Fibroblast of lung (primary cell): ENCODE measurements around the gene SEMA6A.

Experiments used
- EZH2 ChIP-seq: IDR thresholded peaks from 2 replicates; pipeline ENCODE4 v1.5.1; 2012; ENCODE audit warnings: low read length, control low read depth, mild to moderate bottlenecking; ENCODE audit errors: missing control alignments
- TF ChIP-seq, protein P1 (sequence below), 2 donors: IDR thresholded peaks in 1 of 2; conservative IDR thresholded peaks in 1 of 2; 1 replicate in 1 of 2; 2 replicates in 1 of 2; pipeline ENCODE4 v1.5.1; 2011 to 2012; ENCODE audit warnings: low read length in 2 of 2, control low read depth in 1 of 2, inconsistent platforms in 1 of 2, low read depth in 1 of 2, mild to moderate bottlenecking in 1 of 2

GRCh38 chr5:116409591-116410296, 164.9 kb downstream of the SEMA6A start:
- TF ChIP-seq, protein P1, sequence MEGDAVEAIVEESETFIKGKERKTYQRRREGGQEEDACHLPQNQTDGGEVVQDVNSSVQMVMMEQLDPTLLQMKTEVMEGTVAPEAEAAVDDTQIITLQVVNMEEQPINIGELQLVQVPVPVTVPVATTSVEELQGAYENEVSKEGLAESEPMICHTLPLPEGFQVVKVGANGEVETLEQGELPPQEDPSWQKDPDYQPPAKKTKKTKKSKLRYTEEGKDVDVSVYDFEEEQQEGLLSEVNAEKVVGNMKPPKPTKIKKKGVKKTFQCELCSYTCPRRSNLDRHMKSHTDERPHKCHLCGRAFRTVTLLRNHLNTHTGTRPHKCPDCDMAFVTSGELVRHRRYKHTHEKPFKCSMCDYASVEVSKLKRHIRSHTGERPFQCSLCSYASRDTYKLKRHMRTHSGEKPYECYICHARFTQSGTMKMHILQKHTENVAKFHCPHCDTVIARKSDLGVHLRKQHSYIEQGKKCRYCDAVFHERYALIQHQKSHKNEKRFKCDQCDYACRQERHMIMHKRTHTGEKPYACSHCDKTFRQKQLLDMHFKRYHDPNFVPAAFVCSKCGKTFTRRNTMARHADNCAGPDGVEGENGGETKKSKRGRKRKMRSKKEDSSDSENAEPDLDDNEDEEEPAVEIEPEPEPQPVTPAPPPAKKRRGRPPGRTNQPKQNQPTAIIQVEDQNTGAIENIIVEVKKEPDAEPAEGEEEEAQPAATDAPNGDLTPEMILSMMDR (conservative IDR thresholded peaks at IDR 0.05 in 1 of 2, IDR thresholded peaks at IDR 0.05 in 1 of 2; ENCODE audit: low read depth in 1 of 2, low read length in 2 of 2): no peak
- TF ChIP-seq EZH2: no peak
